Effector CD8-positive, alpha-beta T cell (primary cell): ENCODE measurements around the gene PRDM16.

Source experiments
- DNase-seq: peaks from one replicate; lab custom pipeline; 2025; lab: John Stamatoyannopoulos, UW

PRDM16 gene

GRCh38 chr1:3032371-3033039, 36.5 kb upstream of the PRDM16 start:
- DNase-seq, result no peak

DNA sequence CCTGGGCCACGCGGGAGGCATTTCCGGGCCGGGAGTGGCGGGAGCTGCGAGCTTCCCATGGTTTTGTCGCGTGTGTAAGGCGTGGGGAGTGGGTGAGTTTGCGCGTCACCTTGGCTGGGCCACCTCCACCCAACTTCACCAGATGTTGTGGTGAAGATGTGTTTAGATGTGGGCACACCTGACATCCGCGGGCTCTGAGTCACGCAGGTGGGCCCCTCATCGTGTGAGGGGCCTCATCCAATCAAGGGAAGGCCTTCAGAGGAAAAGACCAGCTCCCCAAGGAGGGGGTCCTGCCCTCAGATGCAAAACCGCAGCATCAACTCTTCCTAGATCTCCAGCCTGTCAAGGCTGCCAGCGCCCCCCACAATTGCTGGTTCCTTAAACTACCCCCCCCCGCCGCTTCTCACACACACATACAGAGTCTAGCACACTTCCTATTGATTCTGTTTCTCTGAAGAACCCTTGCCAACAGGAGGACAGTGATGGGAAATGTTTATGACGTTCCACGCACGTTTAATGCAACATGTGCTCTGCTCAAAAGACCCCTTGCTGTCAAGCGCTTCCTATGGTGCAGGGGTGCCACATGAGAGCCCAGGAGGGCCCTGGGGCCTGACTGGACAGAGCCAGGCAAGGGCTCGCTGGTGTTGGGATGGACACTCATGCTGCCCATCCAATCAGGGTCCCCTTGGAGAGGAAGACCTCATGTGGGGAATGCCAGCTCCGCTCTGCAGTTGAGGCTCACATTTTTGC, 35.8 kb upstream of the PRDM16 start:
- DNase-seq, result peak; percentile 14

DNA sequence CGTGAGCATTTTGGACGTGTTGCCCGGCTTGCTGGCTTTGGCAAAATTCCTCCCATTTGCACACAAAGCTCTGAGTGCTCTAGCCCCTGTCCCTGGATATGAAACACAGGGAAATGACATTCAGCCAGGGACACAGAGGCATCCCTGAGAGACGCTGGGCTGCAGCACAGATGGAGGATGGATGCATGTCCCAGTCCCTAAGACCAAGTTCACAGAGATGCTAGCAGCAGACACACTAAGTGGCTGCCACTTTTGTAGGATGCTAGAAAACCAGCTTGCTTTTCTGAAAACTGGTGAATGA, 35.3 kb upstream of the PRDM16 start:
- no peak for DNase-seq

DNA sequence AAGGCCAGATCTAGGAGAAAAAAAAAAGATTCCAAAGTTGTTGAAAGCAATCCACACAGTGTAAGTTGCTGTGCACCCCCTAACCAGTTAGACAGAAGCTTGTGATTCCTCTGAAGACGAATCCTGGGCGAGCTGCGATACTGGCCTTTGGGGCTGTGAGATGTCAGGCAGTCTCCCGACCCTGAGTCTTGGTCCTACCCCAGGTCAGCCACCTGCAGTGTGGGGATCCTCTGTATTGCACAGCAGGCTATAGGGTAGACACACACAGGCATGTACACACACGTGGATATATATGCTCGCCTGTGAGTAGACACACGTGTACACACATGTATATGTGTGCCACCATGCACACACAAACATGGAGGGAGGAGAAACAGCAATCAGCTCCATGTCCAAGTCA, 34.8 kb upstream of the PRDM16 start:
- DNase-seq, result no peak

DNA sequence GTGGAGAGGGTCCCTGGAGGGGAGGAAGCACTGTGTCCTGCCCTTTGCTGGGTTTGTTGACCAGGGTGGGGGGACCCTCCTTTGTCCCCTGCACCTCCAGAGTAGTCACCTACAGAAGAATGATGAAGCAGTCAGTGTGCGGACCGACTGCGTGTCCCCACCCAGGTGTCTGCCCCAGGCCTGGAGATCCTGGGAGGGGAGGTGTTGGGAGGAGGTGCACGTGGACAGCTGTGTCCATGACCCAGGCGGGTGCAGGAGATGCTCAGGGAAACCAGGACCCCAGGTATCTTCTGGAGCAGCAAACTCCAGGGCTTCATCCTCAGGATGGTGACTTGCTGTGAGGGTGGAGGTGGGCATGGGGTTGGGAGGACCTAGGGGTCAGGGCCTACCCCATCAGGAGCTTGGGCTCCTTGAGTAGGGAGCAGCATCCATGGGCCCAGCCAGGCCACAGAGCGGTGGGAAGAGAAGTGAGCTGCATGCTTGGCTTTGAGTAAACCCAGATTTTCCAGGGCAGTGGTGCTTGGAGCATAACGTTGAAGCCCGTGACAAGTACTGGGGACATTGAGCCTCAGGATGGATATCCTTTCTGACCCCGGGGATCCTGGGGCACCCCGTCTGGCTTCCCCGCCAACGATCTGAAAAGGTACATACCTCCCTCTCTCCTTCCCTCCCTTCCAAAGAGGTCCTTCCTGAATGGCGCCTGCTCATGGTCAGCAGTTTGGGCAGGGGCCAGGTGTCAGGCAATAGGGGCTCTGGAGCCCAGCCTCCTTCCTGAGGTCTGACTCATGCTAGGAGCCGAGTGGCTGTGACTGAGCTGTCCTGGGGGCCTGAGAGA, 34.1 kb upstream of the PRDM16 start:
- DNase-seq, result no peak

- no peak for DNase-seq
These were observed 33.2 kb upstream of the PRDM16 start for GRCh38 chr1:3035563-3036446.

- no peak for DNase-seq
These were observed 32.3 kb upstream of the PRDM16 start for GRCh38 chr1:3036447-3037280.

DNA sequence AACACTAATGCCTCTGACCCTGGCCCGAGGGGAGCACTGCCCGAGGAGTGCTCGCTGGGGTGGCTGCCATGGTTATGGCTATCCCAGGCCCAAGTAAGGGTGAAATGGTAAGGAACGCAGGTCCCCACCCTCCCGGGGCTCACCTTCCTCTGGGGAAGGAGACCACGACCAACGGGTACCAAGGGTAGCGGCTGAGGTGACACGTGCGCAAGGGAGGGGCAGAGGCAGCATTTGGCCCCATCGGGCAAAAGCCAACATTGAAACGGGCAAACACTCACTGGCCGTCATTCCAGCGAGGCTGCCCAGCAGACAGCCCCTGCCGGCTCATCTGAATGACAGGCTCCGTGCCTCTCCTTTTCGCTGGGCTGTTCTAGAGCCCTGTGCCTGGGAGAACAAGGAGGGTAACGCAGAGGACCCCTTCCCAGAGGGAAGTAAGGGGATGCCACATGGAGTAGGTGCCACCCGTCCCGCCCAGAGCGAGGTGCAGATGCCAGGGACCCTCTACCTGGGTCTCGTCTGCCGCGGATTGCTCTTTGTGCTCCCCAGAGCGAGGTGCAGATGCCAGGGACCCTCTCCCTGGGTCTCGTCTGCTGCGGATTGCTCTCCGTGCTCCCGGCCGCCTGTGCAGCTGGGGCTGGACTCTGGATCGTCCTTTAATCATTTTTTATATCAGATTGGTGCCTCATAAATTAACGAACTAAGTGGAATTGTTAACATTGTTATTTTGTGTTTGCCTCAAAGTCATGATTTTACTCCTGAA, 31.5 kb upstream of the PRDM16 start:
- DNase-seq, result no peak

DNA sequence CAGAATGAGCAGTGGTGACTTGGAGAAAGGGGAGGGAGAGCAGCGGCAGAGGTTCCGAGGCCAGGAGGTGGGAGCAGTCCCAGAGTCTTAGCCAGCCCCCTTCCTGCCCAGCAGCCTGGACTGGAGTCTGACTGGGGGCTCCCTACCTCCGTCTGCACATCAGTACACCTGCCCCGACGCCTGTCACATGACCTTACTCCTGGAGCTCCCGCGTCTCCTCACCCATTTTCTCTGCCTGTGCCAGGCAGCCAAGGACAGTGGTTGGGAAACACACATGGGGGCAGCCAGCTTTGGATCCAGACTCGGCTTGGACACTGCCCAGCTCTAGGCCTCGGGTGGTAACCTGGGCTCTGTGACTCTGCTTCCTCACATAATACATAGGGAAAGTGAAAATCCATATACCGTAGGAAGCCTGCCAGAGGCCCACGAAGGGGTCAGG, 30.9 kb upstream of the PRDM16 start:
- no peak for DNase-seq

DNA sequence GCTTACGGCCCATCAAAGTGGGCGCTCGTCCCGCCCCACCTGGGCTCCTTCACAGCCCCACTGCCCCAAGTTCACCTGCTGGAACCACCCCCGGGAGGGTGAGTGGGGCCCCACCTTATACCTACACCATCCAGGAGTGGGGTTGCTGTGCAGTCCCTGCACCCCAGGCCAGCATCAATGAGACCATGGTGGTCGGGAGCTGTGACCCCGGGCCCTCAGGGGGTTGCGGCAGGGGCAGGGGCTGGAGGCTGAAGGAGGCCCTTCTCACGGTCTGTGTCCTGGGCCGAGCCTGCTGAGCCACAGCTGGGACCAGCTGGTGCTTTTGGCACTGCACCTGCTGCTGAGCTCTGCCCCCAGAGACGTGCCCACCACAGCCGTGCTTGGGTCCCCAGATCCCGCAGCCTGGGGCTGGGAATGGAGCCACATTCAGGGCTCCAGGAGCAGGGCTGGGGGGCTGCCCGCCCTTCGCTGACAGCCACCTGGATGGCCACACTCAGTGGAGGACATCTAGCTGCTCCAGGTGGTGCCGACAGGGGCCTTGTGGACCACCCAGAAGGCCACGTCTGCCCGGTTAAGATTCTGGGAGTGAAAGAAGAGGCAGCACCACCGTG, 30.3 kb upstream of the PRDM16 start:
- DNase-seq, result no peak

- DNase-seq, result no peak
These were observed 29.0 kb upstream of the PRDM16 start for GRCh38 chr1:3040004-3040403.

GRCh38 chr1:3042481-3042880, 26.5 kb upstream of the PRDM16 start:
- DNase-seq, result no peak

DNA sequence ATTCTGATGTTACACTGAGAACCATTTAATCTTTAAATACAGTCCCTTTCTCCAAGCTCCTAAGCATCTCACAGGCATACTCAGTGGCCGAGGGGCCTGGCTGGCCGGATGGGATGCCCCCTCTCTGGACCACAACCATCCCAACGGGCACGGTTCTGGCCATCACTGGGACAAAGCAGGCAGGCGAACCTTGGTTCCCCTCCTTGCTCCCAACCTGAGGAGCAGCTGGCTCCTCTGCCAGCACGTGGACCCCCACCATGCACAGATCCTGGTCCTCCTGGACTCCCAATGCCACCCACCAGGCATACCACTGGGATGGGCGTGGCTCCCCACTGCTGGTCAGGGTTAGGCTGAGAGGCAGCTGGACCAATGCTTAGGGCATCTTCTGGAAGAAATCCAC, 19.8 kb upstream of the PRDM16 start:
- no peak for DNase-seq

GRCh38 chr1:3049905-3050304, 19.1 kb upstream of the PRDM16 start:
- DNase-seq, result no peak

DNA sequence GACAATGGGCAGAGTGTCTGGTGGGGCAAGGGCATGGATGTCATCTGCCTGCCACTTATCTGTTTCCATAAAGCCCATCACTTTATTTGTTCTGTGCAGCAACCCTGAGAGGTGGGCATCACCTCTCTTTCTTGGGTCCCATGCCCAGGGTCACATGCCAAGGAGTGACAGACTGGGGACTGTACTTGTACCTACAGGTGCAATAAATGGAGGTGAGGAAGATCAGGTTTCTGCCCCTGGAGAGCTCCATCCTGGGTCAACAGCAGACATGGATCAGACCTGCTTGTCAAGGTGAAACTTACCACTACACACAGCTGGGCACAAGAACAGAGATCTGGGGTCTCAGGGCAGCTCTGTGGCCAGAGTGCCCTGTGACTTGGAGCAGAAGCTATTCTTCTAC, 18.4 kb upstream of the PRDM16 start:
- DNase-seq, result no peak

GRCh38 chr1:3051270-3052268, 17.4 kb upstream of the PRDM16 start:
- no peak for DNase-seq

GRCh38 chr1:3052501-3052900, 16.5 kb upstream of the PRDM16 start:
- DNase-seq, result no peak

GRCh38 chr1:3053366-3053980, 15.5 kb upstream of the PRDM16 start:
- DNase-seq, result no peak
